GM12873 (cell line): ENCODE data around the gene KRT71.

Experiments used
- CTCF ChIP-seq: IDR thresholded peaks from 2 replicates; pipeline ENCODE4 v1.5.1; 2012; ENCODE audit warnings: low read depth, mild to moderate bottlenecking, moderate library complexity, low read length, control low read depth; ENCODE audit not compliant: insufficient read depth; ENCODE audit errors: missing control alignments

Gene KRT71

GRCh38 chr12:52590021-52590420, 37.1 kb upstream of the KRT71 start:
- no peak for TF ChIP-seq CTCF

GRCh38 chr12:52587563-52587962, 34.6 kb upstream of the KRT71 start:
- no peak for TF ChIP-seq CTCF

- TF ChIP-seq CTCF = no peak
These were observed 33.0 kb upstream of the KRT71 start for GRCh38 chr12:52585946-52586345.

- no peak for TF ChIP-seq CTCF
These were observed 32.1 kb upstream of the KRT71 start for GRCh38 chr12:52585066-52585465.

- no peak for TF ChIP-seq CTCF
These were observed 31.3 kb upstream of the KRT71 start for GRCh38 chr12:52584156-52584682.

GRCh38 chr12:52582971-52583456, 30.1 kb upstream of the KRT71 start:
- TF ChIP-seq CTCF = peak; percentile 75

GRCh38 chr12:52582486-52582885, 29.5 kb upstream of the KRT71 start:
- no peak for TF ChIP-seq CTCF

- TF ChIP-seq CTCF = no peak
These were observed 28.5 kb upstream of the KRT71 start for GRCh38 chr12:52581481-52581880.
